Stomach (tissue), 9 donors: ENCODE data around the gene RERE. TPM values are rescaled to one million over a fixed set of nuclear protein-coding genes. Genes with fewer than 3 reads are reported as not detected.

Experiments
- DNase-seq, 2 donors: peaks; one replicate each; pipeline versions ENCODE4 v3.0.0 to v3.0.0-alpha.2; 2013 to 2019
- H3K27ac ChIP-seq, 5 donors: fragments of 200-600 bp in 4 of 5; sonication (generic) in 4 of 5; one replicate each; pipeline ENCODE4 v1.5.1; 2013 to 2019; ENCODE audit warnings: mild to moderate bottlenecking in 1 of 5, moderate library complexity in 1 of 5
- H3K27me3 ChIP-seq, 3 donors: fragments of 200-600 bp; sonication (generic); one replicate each; pipeline ENCODE4 v1.5.1; 2017 to 2019; ENCODE audit warnings: mixed run types in 1 of 3
- H3K36me3 ChIP-seq, 4 donors: fragments of 200-600 bp; sonication (generic); 1 replicate in 3 of 4; 2 replicates in 1 of 4; pipeline ENCODE4 v1.5.1; 2016 to 2019
- H3K4me1 ChIP-seq, 4 donors: fragments of 200-600 bp; sonication (generic); one replicate each; pipeline ENCODE4 v1.5.1; 2016 to 2019
- H3K4me3 ChIP-seq, 4 donors: fragments of 200-600 bp; sonication (generic) in 3 of 4; one replicate each; pipeline ENCODE4 v1.5.1; 2016 to 2019; ENCODE audit warnings: mild to moderate bottlenecking in 1 of 4
- H3K9me3 ChIP-seq, 4 donors: fragments of 200-600 bp; sonication (generic); one replicate each; pipeline ENCODE4 v1.5.1; 2016 to 2019
- EP300 ChIP-seq: sonication (generic); formaldehyde crosslinking; IDR thresholded peaks from one replicate; pipeline ENCODE4 v1.6.1; 2017; ENCODE audit warnings: antibody characterized with exemption
- POLR2A ChIP-seq, 4 donors: fragments of 450-650 bp; IDR thresholded peaks; one replicate each; pipeline ENCODE4 v1.6.1; 2016; ENCODE audit warnings: antibody characterized with exemption in 4 of 4, control low read depth in 2 of 4, mild to moderate bottlenecking in 1 of 4, moderate library complexity in 1 of 4
- POLR2AphosphoS5 ChIP-seq, 3 donors: sonication (generic); formaldehyde crosslinking; IDR thresholded peaks; one replicate each; pipeline ENCODE4 v1.6.1; 2016; ENCODE audit warnings: antibody characterized with exemption in 3 of 3
- WGBS, 5 donors: extraction: QIAGEN DNeasy Blood & Tissue Kit in 3 of 5; methylation state at CpG; one replicate each; pipeline versions ENCODE4 v1.1.5 to v1.1.7; 2013 to 2018; 5-methylcytosine and 5-hydroxymethylcytosine counted together
- intact Hi-C: fragments of 100-400 bp; cut with DNase I; formaldehyde crosslinking; loops from one replicate; pipeline ENCODE4 v1.15.1; 2023; ENCODE audit warnings: low total_unique reads
- polyA plus RNA-seq, 3 donors: library from polyadenylated mRNA; stranded (reverse); fragments of 200-250 nt; gene quantifications; one replicate each; pipeline ENCODE4 v1.2.3, GENCODE V29; 2013
- total RNA-seq, 5 donors: library from RNA; depleted of rRNA; stranded (reverse); fragments of >200 nt; gene quantifications; one replicate each; pipeline versions ENCODE4 v1.1.0 to v1.2.3, GENCODE V29; 2014 to 2016
- TF ChIP-seq, protein P1 (sequence below), 7 experiments: fragments of 450-650 bp in 4 of 7; fragments of 200-600 bp in 3 of 7; sonication (generic) in 3 of 7; IDR thresholded peaks; one replicate each; pipeline ENCODE4 v1.5.1; 2016 to 2019; ENCODE audit warnings: antibody characterized with exemption in 7 of 7, control low read depth in 2 of 7, mild to moderate bottlenecking in 1 of 7
- donor health status: healthy with polysubstance abuse.
- donor health status: Bipolar disorder and iron deficiency.
- donor health status: healthy.

RERE gene
- total and polyA plus RNA-seq, 8 donors: 15.6 to 198 (median 79.3) TPM

DNA sequence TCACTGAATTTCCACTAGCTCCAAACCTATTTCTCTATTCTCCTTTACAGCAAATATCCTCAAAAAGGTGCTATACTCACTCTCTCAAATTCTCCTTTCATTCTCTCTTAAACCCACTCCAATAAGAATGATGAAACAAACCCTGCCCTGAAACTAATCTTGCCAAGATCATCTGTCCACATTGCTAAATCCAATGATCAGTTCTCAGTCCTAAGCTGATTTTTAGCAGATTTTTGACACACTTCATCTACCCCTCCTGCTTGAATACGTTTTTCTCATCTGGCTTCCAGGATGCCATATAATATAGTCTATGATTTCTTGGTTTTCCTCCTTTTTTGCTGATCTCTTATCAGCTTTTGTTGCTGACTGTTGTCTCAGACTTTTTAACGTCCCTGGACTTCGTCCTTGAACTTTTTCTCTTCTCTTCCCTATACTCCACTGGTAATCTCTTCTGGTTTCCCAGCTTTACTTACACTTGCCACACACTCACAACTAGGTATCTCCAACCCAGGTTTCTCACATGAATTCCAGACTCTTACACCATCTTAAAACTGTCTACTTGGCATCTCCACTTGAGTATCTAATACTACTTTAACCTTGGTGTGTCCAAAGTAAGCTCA lies 35.3 kb downstream of the RERE start:
- intact Hi-C loops: no loop called here
- 53 to 68% (median 63%) methylated on average over 3 of the region's 3 CpGs for WGBS, 5 donors
- no peak for DNase-seq
- Histone ChIP-seq H3K4me1 (no peaks in the 10 kb centered on the region), H3K9me3 (no peaks in the 10 kb centered on the region), H3K36me3 (no peaks in the 10 kb centered on the region), H3K4me3 (no peak overlapping the region), H3K27me3 (no peaks in the 10 kb centered on the region), H3K27ac (no peak overlapping the region)
- TF ChIP-seq EP300: no peak
- no peak for TF ChIP-seq POLR2AphosphoS5 (IDR thresholded peaks at IDR 0.05)
- no peak for TF ChIP-seq POLR2A (IDR thresholded peaks at IDR 0.05)
- TF ChIP-seq, protein P1, sequence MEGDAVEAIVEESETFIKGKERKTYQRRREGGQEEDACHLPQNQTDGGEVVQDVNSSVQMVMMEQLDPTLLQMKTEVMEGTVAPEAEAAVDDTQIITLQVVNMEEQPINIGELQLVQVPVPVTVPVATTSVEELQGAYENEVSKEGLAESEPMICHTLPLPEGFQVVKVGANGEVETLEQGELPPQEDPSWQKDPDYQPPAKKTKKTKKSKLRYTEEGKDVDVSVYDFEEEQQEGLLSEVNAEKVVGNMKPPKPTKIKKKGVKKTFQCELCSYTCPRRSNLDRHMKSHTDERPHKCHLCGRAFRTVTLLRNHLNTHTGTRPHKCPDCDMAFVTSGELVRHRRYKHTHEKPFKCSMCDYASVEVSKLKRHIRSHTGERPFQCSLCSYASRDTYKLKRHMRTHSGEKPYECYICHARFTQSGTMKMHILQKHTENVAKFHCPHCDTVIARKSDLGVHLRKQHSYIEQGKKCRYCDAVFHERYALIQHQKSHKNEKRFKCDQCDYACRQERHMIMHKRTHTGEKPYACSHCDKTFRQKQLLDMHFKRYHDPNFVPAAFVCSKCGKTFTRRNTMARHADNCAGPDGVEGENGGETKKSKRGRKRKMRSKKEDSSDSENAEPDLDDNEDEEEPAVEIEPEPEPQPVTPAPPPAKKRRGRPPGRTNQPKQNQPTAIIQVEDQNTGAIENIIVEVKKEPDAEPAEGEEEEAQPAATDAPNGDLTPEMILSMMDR (IDR thresholded peaks at IDR 0.05): no peak

DNA sequence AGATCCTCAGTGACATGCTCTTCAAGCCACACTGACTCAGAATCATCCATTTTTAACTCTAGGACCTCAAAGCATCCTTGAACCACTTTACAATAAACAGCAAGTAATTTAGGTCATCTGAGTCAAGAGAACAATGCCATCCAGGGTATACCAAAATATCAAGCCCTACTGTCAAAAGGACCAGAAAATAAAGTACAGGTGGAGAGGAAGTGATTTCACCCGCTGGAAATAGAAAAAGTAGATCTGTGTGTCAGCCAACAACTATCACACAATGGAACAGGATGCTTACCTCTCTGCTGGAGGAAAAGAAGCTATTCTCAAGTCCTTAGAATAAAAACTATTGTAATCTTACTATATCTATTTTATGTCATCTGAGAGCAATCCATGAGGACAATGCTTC lies 37.0 kb downstream of the RERE start:
- no peaks in the 10 kb centered on the region for H3K27me3 ChIP-seq
- 69 to 86% (median 84%) methylated on average over 1 of the region's 1 CpG for WGBS, 5 donors
- H3K4me1 ChIP-seq: no peaks in the 10 kb centered on the region
- intact Hi-C loops: no loop called here
- no peak overlapping the region for H3K4me3 ChIP-seq
- no peaks in the 10 kb centered on the region for H3K36me3 ChIP-seq
- no peak overlapping the region for H3K27ac ChIP-seq
- TF ChIP-seq POLR2AphosphoS5 (IDR thresholded peaks at IDR 0.05): no peak
- no peak for TF ChIP-seq POLR2A (IDR thresholded peaks at IDR 0.05)
- TF ChIP-seq, protein P1 (IDR thresholded peaks at IDR 0.05): no peak
- no peak for TF ChIP-seq EP300
- H3K9me3 ChIP-seq: no peaks in the 10 kb centered on the region
- DNase-seq: no peak

DNA sequence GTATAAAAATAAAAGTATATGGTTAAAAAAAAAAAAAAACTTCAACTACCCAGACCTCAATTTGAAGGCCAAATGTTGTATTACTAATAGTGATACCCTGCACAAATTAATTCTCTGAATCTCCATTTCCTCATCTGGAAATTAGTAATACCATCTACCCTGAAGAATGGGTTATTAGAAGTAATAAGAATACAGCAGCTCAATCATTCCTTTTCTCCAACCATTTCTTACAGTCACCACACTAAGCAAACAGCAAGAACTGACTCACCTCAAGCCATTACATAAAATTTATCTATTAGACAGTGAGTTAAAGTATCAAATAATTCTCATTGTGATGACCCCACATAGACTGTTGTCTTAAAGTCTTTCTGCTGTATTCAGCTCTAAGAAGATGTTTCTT lies 39.6 kb downstream of the RERE start:
- no peaks in the 10 kb centered on the region for H3K27me3 ChIP-seq
- H3K27ac ChIP-seq: no peak overlapping the region
- H3K36me3 ChIP-seq: no peaks in the 10 kb centered on the region
- TF ChIP-seq EP300 (no peak), POLR2AphosphoS5 (IDR thresholded peaks at IDR 0.05) (no peak), POLR2A (IDR thresholded peaks at IDR 0.05) (no peak)
- TF ChIP-seq, protein P1 (IDR thresholded peaks at IDR 0.05): no peak
- intact Hi-C loops: no loop called here
- H3K4me1 ChIP-seq: no peaks in the 10 kb centered on the region
- no peak overlapping the region for H3K4me3 ChIP-seq
- H3K9me3 ChIP-seq: no peaks in the 10 kb centered on the region
- DNase-seq: no peak

DNA sequence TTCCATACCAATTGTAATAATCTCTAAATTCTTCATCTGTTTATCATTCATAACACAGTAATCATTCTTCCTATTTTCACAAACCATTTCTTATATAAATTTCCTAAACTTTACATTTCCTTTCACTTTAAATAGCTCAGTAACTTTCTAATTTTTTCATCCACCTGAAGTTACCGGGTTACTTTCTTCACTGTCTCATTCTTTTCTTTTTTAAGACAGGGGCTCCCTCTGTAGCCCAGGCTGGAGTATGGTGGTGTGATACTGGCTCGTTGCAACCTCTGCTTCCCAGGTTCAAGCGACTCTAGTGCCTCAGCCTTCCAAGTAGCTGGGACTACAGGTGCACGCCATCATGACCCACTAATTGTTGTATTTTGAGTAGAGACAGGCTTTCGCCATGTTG lies 41.3 kb downstream of the RERE start:
- Histone ChIP-seq H3K4me3 (no peak overlapping the region), H3K9me3 (no peaks in the 10 kb centered on the region), H3K4me1 (peaks cover 0 to 4% (median 0%) of the 10 kb centered on the region in 4 donors), H3K27me3 (no peaks in the 10 kb centered on the region), H3K27ac (no peak overlapping the region), H3K36me3 (no peaks in the 10 kb centered on the region)
- intact Hi-C loops: no loop called here
- WGBS, 5 donors: 84 to 92% (median 87%) methylated on average over 5 of the region's 5 CpGs
- no peak for DNase-seq
- TF ChIP-seq, protein P1 (IDR thresholded peaks at IDR 0.05): no peak
- no peak for TF ChIP-seq POLR2AphosphoS5 (IDR thresholded peaks at IDR 0.05)
- TF ChIP-seq EP300: no peak
- TF ChIP-seq POLR2A (IDR thresholded peaks at IDR 0.05): no peak
